GM12864 (cell line): ENCODE measurements around the gene SMG6.

ENCODE experiments used
- DNase-seq: peaks from one replicate; pipeline ENCODE4 v3.0.0-alpha.2; 2011; ENCODE audit warnings: low read depth
- H3K4me3 ChIP-seq: 2 replicates; pipeline ENCODE4 v1.5.1; 2011; ENCODE audit warnings: mild to moderate bottlenecking, low read depth, low read length, control low read depth
- CTCF ChIP-seq: IDR thresholded peaks from 2 replicates; pipeline ENCODE4 v1.5.1; 2011; ENCODE audit warnings: low read depth, mild to moderate bottlenecking, moderate library complexity, low read length, control low read depth, inconsistent platforms; ENCODE audit errors: missing control alignments

The SMG6 gene

GRCh38 chr17:2187758-2188157 is 115.8 kb downstream of the SMG6 start:
- TF ChIP-seq CTCF: no peak
- H3K4me3 ChIP-seq: no peak overlapping the region
- DNase-seq: no peak

GRCh38 chr17:2186937-2187336 is 116.6 kb downstream of the SMG6 start:
- TF ChIP-seq CTCF: no peak
- no peak for DNase-seq
- H3K4me3 ChIP-seq: no peak overlapping the region

- H3K4me3 ChIP-seq: no peak overlapping the region
- DNase-seq: no peak
- no peak for TF ChIP-seq CTCF
These were observed 118.3 kb downstream of the SMG6 start for GRCh38 chr17:2184993-2185931.

GRCh38 chr17:2183346-2183745 is 120.2 kb downstream of the SMG6 start:
- no peak for TF ChIP-seq CTCF
- no peak for DNase-seq
- no peak overlapping the region for H3K4me3 ChIP-seq

- DNase-seq: no peak
- no peak for TF ChIP-seq CTCF
- no peak overlapping the region for H3K4me3 ChIP-seq
These were observed 121.6 kb downstream of the SMG6 start for GRCh38 chr17:2181897-2182448.

- DNase-seq: no peak
- no peak overlapping the region for H3K4me3 ChIP-seq
- no peak for TF ChIP-seq CTCF
These were observed 122.2 kb downstream of the SMG6 start for GRCh38 chr17:2181206-2181896.
